ENCODE data around the gene ANTXR1. TPM values are rescaled to one million over a fixed set of nuclear protein-coding genes. Genes with fewer than 3 reads are reported as not detected.

Gene ANTXR1
- total RNA-seq, 1 donor from 2014 or later, result not detected

DNA sequence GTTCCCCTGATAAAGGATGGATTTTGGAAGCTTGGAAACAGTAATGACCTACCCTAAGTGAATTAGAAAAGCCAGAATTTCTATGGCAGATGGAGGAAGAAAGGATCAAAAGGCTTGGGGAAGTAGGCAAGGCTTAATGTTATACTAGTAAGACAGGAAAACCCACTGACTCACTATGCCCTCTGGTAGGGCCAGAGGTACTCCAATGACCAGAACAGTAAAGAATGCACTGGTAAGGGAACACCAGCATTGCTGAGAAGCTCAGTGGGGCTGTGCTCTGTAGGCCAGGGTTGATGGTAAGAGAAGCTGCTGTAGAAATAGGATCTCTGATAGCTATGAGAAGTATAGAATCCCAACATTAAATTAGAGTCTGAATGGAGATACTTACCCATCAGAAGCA lies 247.7 kb downstream of the ANTXR1 start:
- intact Hi-C loops (cut with micrococcal nuclease), result no loop called here

DNA sequence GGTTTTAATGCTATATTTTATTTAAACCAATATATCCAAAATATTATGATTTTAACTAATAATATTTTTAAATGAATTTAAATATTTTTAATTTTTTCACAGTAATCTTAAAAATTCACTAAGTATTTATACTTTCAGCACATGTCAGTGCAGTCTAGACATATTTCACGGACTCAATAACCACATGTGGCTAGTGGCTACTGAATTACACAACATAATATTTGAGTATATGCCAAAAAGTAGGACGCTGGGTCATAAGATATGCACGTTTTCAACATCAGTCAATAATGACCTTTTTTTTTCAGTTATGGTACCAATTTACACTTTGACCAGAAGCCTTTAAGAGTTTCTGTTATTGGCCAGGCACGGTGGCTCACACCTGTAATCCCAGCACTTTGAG lies 256.4 kb downstream of the ANTXR1 start:
- intact Hi-C loops (cut with micrococcal nuclease), result no loop called here

DNA sequence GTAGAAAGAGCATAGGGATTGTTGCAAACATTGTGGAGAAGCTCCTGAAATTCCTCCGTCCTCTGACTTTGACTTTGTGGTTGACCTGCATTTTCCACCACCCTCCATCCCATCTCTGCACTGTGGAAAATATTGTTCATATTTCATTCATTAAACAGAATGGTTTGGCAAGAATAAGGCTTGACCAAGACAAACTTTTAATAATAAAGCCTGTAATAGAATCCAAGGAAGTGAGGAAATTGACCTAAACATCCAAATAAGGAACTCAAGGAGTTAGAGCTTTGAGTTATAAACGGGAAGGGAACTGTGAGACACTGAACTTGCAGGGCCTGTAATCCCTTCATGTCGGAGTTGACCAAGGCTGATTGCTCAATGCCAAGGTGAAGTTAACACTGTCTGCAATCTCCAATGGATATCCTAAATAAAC lies 258.9 kb downstream of the ANTXR1 start:
- intact Hi-C loops (cut with micrococcal nuclease), result no loop called here

DNA sequence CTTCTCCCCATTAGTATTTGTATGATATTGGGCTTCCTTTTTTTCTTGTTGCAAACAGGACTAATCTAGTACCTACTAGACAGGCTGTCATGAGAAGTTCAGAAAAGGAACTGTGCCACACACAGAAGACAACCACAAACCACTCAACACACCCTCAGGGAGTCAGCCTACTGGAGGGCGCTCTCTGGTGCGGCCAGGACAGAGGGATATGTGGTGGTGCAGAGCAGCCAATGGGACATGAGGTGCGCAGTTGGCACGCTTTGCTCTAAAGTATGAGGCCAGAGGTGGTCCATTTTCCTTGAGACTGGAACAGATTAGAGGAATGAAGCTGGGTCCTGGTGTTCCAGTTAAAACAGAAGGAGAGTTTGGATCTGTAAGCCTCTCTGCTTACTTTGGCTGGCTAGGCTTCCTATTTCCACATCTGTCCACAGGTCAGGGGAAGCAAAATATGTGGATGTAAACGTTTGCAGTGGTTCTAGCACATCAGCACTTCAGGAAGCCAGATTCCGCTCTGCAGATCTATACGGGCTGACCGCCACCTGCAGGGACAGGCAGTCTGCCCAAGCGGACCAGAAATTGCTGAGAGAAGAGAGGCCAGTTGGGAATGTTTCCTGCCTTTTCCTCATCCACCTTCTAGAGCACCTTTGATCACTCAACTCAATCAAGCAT lies 260.0 kb downstream of the ANTXR1 start:
- intact Hi-C loops (cut with micrococcal nuclease), result no loop called here

DNA sequence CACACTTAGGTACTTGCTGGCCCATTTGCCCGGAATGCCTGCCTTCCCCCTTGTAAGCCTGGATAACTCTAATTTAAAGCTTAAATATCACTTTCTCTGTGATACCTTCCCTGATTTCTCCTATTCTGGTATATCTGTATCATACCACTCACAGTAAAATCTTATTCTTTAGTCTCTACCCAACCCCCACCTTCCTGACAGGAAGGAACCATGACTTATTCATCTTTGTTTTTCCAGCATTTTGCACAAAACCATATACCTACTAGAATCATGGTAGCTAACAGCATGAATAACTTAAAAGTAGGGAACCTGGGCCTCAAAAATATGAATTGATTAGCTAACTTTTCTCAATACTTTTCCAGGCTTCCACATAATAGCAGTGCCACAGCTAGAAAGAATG lies 262.5 kb downstream of the ANTXR1 start:
- intact Hi-C loops (cut with micrococcal nuclease), result no loop called here

DNA sequence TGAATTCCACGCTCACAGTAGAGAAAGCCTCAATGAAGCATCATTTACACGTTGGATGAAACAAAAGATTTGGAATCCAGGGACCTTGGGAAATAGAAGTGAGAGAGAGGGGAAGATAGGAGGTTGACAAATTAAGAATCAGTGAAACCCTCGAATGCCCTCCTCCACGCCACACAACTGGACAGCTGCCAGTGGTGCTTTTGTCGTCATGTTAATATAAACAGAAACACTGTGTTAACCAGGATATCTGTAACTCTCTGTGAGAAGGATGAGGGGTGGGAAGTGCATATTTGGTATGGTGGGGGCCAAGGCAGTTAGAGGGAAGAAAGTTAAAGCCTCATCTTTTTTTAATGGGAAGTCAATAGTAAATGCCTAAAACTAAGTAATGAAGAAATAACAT lies 265.4 kb downstream of the ANTXR1 start:
- intact Hi-C loops (cut with micrococcal nuclease), result no loop called here

DNA sequence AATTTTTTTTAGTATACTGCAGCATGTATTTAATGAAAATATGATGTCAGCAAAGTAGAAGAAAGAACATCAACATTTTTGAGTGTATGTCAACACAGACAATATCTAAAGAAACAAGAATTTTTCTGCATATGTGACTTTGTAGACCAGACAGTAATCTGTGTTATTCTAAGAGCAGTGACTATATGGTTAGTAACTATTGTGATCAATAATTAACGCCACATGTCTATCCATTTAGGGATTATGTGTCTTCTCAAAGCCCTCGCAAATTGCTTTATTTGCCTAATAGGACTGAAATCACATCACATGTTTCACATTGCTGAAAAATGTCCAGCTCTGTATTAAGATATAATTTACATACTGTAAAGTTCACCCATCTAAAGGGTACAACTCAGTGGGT lies 266.2 kb downstream of the ANTXR1 start:
- intact Hi-C loops (cut with micrococcal nuclease), result no loop called here

DNA sequence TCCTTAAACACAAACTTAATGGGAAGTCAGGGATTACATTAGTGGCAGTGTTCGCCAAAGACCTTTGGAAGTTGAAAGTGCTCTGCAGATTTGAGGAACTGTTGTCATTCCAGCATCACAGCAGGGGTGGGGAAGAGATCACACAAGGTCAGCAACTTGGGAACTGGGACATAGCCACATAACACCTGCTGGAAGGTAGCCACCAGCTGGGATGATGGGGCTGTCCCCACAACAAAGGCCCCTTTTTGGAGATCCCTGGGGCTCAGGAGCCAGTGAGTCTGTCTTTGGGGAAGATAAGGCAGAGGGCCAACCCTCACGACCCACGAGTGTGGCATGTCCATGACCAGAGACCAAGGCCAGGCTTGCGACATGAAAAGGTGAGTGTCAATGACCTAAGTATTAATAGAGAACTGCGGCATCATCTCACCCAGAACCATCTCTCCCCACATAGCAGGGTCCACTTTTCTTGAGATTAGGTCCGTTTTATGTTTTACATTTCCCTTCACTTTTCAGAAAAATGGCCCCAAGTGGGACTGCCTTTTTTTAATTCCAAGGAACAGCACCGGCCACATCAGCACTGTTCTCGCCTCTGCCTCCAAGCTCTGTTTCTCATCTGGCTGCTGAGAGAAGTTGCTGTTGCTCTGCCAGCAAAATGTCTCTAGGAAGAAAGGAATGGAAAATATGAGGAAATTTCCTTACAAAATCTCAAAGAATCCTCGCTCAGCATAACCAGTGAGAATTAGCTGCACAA lies 267.1 kb downstream of the ANTXR1 start:
- intact Hi-C loops (cut with micrococcal nuclease), result no loop called here

DNA sequence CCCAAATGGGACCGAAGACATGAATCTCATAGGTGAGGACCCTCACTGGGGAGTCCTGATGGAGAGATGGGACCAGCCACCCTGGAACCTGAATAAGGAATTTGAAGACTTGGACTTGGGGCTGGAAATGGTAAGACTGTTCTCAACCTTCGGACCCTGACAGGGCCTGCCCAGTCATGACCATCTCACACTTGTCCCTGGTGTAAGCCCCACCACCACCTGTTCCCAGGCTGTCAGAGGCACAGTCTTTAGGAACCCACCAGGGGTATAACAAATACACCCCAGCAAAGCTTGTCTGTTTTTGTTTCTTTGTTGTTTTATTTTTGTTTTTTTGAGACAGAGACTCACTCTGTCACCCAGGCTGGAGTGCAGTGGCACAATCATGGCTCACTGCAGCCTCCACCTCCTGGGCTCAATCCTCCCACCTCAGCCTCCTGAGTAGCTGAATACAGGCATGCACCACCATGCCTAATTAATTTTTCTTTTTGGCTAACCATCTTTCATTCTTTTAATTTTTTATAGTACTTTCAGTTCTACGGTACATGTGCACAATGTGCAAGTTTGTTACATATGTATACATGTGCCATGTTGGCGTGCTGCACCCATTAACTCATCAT lies 267.9 kb downstream of the ANTXR1 start:
- intact Hi-C loops (cut with micrococcal nuclease), result no loop called here

DNA sequence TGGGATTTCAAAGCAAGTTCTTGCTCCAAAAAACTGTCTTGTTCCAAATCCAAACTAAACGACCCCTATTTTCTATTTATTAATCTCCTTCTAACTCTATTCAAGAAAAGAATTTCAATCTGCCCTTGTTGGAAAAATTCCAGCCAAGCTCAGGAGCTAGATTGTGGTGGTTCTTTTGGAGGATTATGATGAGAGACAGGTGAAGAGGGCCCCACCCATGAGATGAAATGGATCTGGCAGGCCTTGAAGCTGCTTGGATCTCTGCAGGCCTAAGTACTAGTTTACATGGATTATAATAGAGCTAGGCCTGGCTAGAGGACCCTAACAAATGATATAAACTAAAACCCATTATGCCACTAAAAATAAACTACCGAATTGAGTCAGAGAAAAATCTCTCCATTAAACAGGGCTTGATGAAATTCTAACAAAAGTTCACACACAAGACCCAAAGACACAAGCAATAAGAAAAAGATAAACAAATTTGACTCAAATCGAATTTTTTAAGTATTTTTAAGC lies 272.5 kb downstream of the ANTXR1 start:
- intact Hi-C loops (cut with micrococcal nuclease), result no loop called here

DNA sequence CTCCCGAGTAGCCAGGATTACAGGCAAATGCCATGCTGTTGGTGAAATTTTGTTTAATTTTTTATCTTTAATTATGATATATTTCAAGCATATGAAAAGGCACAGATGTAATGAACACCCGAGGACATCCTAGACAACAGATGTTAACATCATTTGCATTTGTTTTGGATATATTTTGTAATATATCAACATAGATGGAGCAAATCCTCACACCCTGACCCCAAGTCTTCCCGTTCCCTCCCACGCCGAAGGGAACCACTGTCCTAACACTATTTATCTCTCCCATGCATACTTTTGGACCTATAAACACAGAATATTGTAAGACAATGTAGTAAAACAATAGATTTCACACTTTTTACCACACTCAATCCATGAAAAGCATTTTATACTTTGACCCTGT lies 274.6 kb downstream of the ANTXR1 start:
- intact Hi-C loops (cut with micrococcal nuclease), result no loop called here

DNA sequence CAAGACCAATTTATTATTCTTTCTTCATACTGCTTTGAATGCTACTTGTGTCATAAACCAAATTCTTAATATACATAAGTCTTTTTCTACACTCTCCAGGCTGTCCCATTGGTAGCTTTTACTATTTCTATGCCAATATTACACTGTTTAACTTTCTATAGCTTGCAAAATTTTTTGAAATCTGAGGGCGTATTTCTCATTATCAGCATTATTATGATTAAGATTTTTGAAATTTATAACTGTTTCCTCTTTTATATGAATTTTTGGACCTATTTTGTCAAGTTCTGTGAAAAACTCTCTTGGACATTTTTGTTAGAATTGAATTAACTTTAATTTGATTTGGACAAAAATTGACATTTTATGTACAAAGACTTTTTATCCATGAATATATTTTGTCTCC lies 275.4 kb downstream of the ANTXR1 start:
- intact Hi-C loops (cut with micrococcal nuclease), result no loop called here

DNA sequence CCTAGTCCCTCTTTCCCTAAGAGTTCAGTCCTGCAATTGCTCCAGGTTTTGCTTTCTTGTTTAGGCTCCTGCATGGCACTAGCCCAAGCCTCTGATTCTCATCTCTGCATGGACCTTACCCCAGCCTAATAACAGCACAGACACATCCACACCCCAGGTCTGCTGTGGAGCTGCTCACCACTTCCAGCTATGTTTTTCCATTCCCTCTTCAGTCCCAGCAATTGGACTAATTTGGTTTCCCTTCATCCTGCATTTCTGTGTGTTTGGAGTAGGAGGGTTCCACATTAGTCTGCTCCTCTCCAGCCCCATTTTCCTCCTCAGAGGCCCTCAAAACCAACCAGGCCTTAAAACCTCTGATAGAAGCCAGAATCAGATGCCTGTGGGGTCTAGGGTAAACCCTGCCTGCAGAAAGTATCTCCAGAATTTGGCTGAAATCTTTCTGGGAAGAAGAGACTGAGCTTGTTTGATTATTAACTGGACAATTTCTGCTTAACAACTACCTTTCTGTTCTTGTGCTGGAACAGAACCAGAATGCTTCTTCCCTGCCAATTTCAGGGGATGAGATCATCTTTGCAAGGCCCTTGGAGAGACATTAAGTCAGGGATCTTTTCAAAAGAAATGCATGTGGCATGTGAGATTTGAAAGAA lies 278.1 kb downstream of the ANTXR1 start:
- intact Hi-C loops (cut with micrococcal nuclease), result no loop called here

DNA sequence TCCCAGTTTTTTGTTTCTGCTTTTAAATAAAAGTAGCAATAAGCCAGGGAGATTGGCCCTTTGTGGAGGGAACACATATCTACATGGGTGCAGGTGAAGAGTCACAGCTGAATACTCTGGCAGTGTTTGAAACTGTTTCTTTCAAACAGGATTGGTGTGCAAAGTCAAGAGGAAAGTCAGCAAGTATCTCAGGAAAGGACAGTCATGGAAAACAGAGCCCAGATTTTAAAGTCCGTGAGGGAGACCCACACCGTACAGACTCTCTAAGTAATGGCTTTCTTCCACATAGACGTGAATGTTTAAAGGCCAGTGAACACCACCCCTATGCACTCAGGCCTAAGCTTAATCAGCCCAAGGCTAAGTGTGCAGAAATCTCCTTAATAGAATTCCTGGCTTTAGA lies 278.7 kb downstream of the ANTXR1 start:
- intact Hi-C loops (cut with micrococcal nuclease), result no loop called here

DNA sequence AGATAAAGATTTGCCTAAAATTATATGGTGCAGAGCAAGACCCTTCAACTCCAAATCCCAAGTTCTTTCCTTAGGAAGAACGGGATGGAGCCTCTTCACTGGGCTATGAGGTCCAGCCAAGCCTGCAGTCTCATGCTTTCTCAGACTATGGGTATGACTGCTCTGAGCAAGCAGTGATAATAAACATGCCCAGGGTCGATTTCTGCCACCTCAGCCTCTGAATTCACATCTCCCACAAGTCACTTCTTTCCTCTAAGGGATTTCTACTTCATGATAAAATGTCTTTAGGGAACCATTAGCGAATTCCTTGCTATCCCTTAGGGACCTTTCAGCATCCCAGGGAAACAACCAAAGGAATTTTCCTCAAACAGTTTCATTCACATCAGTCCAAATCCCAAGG lies 279.3 kb downstream of the ANTXR1 start:
- intact Hi-C loops (cut with micrococcal nuclease), result no loop called here

DNA sequence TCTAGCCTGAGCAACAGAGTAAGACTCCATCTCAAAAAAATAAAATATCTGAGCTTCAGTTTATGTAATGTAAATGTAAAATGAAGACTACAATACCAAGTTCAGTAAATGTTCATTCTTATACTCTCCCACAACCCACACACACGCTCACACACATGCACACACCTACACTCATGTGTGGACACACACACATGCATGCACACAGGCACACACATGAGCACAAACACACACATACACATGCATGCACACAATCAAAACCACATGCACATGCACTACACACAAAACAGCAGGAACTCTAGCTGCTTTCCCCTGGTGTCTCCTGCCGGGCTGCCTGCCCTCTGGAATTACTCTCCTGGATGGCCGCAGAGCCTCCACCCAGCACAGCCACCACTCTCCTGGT lies 283.4 kb downstream of the ANTXR1 start:
- intact Hi-C loops (cut with micrococcal nuclease), result no loop called here

DNA sequence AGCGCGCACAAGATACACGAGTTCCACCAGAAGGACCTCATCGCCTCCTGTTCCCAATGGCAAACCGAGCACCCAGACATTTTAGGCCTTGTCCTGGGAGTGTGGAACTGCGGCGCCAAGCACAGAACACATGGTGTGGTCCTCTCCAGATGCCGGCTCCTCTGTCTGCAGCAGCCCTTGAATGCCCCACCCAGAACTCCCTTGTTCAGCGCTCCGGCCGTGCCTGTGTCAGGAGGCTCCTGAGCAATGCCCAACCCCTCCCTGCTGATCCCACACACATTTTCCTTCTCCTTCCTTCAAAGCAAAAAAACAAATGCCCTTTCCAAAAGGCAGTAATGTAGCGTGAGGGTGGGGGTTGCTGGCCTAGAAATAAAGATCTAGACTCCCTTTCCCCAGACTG lies 284.2 kb downstream of the ANTXR1 start:
- intact Hi-C loops (cut with micrococcal nuclease), result no loop called here

DNA sequence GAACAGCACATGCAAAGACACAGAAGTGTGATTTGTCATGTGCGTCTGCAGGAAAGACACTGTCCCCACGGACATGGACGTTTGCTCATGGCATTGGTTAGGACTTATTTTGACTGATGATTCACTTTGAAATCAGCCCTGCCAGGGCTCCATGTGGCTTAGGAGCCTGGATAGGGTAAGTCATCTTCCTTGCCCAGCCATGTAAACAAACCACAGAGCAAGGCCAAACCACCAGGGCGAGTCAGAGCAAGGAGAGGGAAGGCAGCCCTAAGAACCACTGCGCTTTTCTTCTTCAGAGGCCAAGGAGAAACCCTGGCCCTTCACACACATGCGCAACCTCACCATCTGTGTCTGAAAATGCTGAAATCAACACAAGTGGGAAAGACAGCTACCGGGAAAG lies 285.3 kb downstream of the ANTXR1 start:
- intact Hi-C loops (cut with micrococcal nuclease), result no loop called here

DNA sequence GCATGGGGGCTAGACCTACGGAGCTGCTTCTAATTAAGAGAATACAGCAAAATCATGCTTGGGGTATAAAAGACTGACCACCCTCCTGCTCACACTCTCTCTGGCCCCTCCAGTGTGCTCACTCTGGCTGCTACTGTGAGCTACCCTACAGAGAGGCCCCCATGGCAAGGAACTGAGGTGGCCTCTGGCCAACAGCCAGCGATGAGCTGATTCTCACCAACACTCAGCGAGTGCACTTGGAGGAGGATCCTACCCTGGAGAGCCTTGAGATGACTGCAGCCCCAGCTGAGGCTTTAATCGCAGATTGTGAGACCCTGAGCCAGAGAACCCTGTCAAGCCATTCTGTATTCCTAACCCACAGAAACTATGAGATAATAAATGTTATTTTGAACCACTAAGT lies 285.9 kb downstream of the ANTXR1 start:
- intact Hi-C loops (cut with micrococcal nuclease), result no loop called here
